OCI-LY7 (cell line): ENCODE data around the gene RNF186.

Experiments
- EZH2phosphoT487 ChIP-seq: fragments of 200-600 bp; sonication (generic); IDR thresholded peaks from 2 replicates; pipeline ENCODE4 v1.6.1; 2018; ENCODE audit warnings: low read depth, borderline replicate concordance, mild to moderate bottlenecking, mixed run types, antibody characterized with exemption, low read length, moderate library complexity, mixed read lengths
- TF ChIP-seq, protein P1 (sequence below): fragments of 200-600 bp; sonication (generic); conservative IDR thresholded peaks from 2 replicates; pipeline ENCODE4 v1.5.1; 2014; ENCODE audit warnings: mild to moderate bottlenecking, antibody characterized with exemption, low read length, moderate library complexity, mixed read lengths

DNA sequence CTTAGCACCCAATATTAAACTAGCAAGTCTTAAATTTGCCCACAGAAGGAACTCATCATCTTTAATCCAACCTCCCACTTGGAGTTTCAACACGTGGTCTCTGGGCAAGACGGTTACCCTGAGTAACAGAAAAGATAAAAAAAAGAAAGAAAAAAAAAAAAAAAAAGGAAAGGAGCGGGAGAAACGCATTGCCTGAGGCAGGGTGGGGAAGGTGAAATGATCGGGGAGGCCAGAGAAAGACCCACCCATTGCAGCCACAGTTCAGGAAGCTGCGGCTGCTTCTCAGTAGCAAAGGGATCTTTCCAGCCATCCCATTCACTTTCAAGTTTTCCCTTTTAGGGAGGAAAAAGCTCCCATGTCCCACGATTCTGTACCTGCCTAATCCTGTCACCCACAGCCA, 35.1 kb upstream of the RNF186 start:
- TF ChIP-seq, protein P1, sequence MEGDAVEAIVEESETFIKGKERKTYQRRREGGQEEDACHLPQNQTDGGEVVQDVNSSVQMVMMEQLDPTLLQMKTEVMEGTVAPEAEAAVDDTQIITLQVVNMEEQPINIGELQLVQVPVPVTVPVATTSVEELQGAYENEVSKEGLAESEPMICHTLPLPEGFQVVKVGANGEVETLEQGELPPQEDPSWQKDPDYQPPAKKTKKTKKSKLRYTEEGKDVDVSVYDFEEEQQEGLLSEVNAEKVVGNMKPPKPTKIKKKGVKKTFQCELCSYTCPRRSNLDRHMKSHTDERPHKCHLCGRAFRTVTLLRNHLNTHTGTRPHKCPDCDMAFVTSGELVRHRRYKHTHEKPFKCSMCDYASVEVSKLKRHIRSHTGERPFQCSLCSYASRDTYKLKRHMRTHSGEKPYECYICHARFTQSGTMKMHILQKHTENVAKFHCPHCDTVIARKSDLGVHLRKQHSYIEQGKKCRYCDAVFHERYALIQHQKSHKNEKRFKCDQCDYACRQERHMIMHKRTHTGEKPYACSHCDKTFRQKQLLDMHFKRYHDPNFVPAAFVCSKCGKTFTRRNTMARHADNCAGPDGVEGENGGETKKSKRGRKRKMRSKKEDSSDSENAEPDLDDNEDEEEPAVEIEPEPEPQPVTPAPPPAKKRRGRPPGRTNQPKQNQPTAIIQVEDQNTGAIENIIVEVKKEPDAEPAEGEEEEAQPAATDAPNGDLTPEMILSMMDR: no peak
- TF ChIP-seq EZH2phosphoT487: no peak
